Bronchial epithelial cell (primary cell): ENCODE measurements around the gene XRCC4. TPM values are rescaled to one million over a fixed set of nuclear protein-coding genes. Genes with fewer than 3 reads are reported as not detected.

Experiments
- DNase-seq: peaks from one replicate; pipeline ENCODE4 v3.0.0-alpha.2; 2010; ENCODE audit warnings: low read depth
- FAIRE-seq: peaks from 2 replicates; lab custom pipeline; 2011; peaks lifted over from hg19 to GRCh38; lab: Jason Lieb, UNC
- H3K27me3 ChIP-seq: 2 replicates; pipeline ENCODE4 v1.5.1; 2011; ENCODE audit warnings: low read length; ENCODE audit not compliant: control insufficient read depth, insufficient read depth
- H3K36me3 ChIP-seq: 2 replicates; pipeline ENCODE4 v1.5.1; 2011; ENCODE audit warnings: low read length; ENCODE audit not compliant: control insufficient read depth, insufficient read depth
- H3K4me3 ChIP-seq: 2 replicates; pipeline ENCODE4 v1.5.1; 2011; ENCODE audit warnings: mild to moderate bottlenecking, low read depth, low read length, control low read depth
- total RNA-seq: library from RNA; depleted of rRNA; stranded (reverse); fragments of >200 nt; gene quantifications from 2 replicates; pipeline ENCODE4 v1.2.1, GENCODE V29; 2014
- TF ChIP-seq, protein P1 (sequence below): IDR thresholded peaks from 2 replicates; pipeline ENCODE4 v1.5.1; 2011; ENCODE audit warnings: mild to moderate bottlenecking, moderate library complexity, low read length, control low read depth, inconsistent platforms; ENCODE audit not compliant: insufficient read depth, severe bottlenecking

Gene XRCC4
- total RNA-seq, 1 donor from 2014 or later: 9.5 TPM

DNA sequence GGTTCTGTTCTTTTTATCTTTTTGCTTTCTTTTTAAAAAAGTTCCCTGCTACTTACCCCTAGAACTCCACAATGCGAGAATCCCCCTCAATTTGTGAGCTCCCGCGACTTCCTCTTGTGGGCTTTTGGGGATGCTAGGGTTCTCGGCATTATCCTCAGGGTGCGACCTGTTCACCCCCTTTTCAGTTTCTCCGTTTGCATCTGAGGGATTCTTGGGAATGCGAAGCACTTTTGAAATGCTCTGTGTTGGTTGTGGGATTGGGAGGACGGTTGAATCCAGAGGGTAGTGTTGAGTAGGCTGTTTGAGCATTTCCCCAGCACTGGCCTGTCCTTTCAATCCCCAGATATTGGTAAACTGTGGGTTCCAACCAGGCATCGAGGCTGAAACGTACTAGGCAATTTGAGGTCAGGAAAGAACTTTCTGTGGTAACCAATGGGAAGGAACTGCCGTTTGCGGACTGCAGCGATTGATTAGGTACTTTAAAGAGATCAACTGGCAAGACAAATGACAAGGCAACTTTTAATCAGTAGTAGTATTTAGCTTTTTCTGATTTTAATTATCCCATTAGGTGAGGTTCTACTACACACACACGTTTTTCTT is 415 bp downstream of the XRCC4 start:
- DNase-seq (peak; percentile 22), FAIRE-seq (no peak)
- Histone ChIP-seq H3K4me3 (peak overlapping the region; percentile 60), H3K27me3 (no peaks in the 10 kb centered on the region), H3K36me3 (no peaks in the 10 kb centered on the region)
- TF ChIP-seq, protein P1, sequence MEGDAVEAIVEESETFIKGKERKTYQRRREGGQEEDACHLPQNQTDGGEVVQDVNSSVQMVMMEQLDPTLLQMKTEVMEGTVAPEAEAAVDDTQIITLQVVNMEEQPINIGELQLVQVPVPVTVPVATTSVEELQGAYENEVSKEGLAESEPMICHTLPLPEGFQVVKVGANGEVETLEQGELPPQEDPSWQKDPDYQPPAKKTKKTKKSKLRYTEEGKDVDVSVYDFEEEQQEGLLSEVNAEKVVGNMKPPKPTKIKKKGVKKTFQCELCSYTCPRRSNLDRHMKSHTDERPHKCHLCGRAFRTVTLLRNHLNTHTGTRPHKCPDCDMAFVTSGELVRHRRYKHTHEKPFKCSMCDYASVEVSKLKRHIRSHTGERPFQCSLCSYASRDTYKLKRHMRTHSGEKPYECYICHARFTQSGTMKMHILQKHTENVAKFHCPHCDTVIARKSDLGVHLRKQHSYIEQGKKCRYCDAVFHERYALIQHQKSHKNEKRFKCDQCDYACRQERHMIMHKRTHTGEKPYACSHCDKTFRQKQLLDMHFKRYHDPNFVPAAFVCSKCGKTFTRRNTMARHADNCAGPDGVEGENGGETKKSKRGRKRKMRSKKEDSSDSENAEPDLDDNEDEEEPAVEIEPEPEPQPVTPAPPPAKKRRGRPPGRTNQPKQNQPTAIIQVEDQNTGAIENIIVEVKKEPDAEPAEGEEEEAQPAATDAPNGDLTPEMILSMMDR: no peak

DNA sequence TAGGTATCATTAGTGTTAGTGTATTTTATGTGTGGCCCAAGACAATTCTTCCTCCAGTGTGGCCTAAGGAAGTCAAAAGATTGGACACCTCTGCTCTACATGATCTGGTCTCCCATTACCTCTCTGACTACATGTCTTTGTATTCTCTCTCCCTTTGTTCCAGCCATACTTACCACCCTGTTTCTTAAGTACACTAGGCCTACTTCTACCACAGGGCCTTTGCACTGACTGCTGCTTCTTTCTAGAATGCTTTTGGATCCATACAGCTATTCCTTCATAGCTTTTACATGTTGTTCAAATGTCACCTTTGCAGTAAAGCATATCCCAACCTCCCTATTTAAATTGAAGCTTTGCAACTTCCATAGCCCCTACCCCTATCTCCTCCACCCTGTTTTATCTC is 5.4 kb downstream of the XRCC4 start:
- H3K27me3 ChIP-seq: no peaks in the 10 kb centered on the region
- no peak for FAIRE-seq
- TF ChIP-seq, protein P1: no peak

DNA sequence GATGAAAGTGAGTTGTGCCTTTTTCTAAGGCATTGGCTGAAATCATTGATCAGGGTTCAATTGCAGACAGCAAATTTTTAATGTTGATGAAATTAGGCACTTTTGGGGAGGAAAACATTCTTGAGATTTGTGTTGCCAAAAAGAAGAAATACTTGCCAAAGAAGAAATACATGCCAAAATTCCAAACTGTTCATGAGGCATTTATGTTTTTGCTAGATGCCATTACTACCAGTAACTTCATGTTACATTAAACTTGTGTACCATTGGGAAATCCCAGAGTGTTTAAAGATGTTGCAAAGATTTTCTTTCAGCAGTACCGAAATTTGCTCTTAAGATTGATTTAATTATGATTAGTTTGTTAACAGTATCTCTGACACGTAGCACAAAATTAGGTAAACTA is 7.0 kb downstream of the XRCC4 start:
- FAIRE-seq (no peak), DNase-seq (no peak)
- Histone ChIP-seq H3K4me3 (no peak overlapping the region), H3K27me3 (no peaks in the 10 kb centered on the region), H3K36me3 (no peaks in the 10 kb centered on the region)
- TF ChIP-seq, protein P1: no peak

More for the DNA sequence above, 5.4 kb downstream of the XRCC4 start:
- Histone ChIP-seq H3K4me3 (no peak overlapping the region), H3K36me3 (no peaks in the 10 kb centered on the region)
- DNase-seq: no peak

DNA sequence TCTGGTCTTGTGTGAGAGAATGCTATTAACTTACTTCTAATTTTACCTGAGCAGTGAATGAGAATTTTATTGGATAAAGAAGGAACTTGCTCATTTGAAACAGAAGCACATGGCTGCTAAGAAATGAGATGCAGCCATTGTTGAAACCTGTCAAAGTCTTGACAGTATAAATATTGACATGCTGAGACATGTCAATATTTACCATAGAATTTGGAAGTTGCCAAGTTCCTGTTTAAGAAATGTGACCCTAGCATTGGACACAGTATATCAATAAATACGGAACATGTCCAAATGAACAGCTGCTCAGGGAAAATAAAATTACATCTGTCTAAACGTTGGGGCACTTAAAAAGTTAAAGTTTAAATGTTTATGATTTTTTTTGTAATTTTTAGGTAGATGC is 7.8 kb downstream of the XRCC4 start:
- TF ChIP-seq, protein P1: no peak
- DNase-seq (peak; percentile 69), FAIRE-seq (no peak)
- Histone ChIP-seq H3K27me3 (no peaks in the 10 kb centered on the region), H3K36me3 (no peaks in the 10 kb centered on the region), H3K4me3 (no peak overlapping the region)

DNA sequence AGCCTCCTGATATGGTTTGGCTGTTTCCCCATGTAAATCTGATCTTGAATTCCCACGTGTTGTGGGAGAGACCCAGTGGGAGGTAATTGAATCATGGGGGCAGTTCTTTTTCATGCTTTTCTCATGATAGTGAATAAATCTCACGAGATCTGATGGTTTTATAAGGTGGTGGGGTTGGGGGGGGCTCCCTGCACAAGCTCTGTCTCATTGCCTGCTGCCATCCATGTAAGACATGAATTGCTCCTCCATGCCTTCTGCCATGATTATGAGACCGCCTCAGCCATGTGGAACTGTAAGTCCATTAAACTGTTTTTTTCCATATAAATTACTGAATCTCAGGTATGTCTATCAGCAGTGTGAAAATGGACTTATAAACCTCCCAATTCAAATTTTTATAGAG is 12.8 kb downstream of the XRCC4 start:
- TF ChIP-seq, protein P1: no peak
- no peak for FAIRE-seq
- H3K27me3 ChIP-seq: no peaks in the 10 kb centered on the region
- no peak overlapping the region for H3K4me3 ChIP-seq
- DNase-seq: no peak
- H3K36me3 ChIP-seq: no peaks in the 10 kb centered on the region

DNA sequence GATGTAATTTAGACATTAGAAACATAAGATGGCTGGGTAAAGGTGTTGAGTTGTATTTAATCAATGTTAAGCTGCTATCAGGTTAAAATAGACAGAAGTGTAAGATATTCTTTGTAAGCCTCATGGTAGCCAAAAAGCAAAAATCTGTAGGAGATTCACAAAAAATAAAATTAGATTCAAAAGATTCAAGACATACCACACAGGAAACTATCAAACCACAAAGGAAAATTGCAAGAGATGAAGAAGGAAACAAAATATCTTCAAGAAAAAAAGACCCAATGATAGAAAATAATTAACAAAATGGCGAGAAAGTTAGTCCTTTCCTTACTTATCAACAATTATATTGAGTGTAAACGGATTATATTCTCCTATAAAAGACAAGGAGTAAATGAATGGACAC is 15.3 kb downstream of the XRCC4 start:
- TF ChIP-seq, protein P1: no peak
- FAIRE-seq (no peak), DNase-seq (no peak)
- Histone ChIP-seq H3K27me3 (no peaks in the 10 kb centered on the region), H3K4me3 (no peak overlapping the region), H3K36me3 (no peaks in the 10 kb centered on the region)
